Posterior cingulate gyrus (tissue), 11 donors: ENCODE data around the gene MLPH.
"Not testable (repeated sequence)": the region's sequence is repeated elsewhere in the genome, so short reads cannot be mapped to it uniquely, and the experiment has no call there.

ENCODE experiments used
- DNase-seq, 10 donors: peaks; one replicate each; pipeline versions ENCODE4 v3.0.0 to v3.0.0-alpha.2; 2020 to 2021; ENCODE audit warnings: mixed read lengths in 3 of 10
- intact Hi-C: fragments of 100-400 bp; cut with DNase I; formaldehyde crosslinking; loops from one replicate; pipeline ENCODE4 v1.15.1; 2023

The MLPH gene

DNA sequence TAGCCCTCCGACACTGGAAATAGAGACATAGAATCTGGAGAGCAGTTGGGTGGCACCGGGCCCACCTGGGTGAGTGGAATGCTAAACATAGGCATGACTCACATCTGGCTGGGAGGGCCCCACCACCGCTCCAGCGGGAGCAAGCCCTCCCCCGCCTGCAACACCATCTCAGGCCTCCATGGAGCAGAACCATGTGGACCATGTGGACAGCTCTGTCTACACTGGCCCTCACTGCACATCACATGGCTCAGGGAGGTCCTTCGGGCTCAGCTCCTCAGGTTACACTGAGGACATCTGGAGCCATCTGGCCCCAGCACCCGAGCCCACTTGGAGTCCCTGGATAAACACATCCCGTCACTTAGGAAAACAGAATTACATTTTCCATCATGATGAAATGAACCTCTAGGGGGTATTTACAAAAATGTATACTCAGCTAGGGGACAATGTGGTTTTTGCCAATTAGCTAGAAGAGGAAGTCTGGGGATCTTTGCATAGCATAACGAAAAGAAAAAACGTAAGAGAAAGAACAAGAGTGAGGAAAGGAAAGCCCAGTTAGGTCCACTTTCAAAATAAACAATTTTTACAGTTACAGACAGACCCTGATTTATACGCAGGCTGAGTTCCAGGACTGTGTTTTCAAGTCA lies 30.7 kb upstream of the MLPH start:
- peak in 2 of 10 donors; percentile 75 to 83 for DNase-seq
- intact Hi-C loops = no loop called here

DNA sequence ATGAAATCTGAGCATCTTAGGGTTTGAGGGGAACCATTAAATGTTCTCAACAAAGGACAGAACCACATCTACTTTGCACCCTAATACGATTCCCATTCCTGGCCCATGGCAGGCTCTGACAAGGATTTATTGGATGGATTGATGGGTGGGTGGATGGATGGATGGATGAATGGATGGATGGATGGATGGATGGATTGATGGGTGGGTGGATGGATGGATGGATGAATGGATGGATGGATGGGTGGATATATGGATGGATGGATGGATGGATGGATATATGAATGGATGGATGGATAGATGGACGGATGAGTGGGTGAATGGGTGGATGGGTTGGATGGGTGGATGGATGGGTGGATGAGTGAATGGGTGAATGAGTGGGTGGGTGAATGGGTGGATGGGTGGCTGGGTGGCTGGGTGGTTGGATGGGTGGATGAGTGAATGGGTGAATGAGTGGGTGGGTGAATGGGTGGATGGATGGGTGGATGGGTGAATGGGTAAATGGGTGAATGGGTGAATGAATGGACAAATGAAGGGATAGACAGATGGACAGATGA lies 29.6 kb upstream of the MLPH start:
- intact Hi-C loops = no loop called here
- DNase-seq = no peak

DNA sequence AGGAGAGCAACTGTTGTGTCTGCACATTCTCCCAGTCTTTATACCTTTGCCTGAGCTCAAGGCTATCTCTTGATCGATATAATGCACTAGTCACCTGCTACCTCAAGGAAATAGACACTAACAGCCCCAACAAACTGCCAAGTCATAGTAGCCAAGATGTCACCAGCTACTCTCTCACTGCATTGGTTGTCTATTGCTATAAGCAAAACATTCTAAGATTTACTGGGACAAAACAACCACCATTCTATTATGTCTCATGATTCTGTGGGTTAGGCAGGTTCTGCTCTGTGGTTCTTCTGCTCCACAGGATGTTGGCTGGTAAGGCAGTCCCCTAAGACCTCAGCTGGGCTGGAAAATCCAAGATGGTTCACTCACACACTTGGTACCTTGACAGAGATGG lies 28.5 kb upstream of the MLPH start:
- DNase-seq = no peak
- intact Hi-C loops = no loop called here

DNA sequence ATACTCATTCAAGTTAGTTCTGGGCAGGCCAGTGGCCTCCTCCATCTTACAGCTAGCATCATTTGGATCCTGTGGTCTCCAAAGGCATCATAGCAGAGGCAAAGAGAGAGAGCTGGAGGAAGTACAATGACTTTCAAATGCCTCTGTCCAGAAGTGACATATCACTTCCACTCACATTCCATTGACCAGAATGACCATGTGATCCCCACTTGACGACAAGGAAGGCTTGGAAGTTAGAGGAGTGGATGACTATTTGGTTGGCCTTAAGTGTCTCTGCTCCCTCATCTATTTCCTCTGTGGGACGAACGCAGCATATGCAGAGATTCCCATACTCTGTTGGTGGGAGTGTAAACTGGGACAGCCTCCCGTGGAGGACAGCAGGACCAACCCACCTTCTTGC lies 27.8 kb upstream of the MLPH start:
- intact Hi-C loops = no loop called here
- no peak for DNase-seq

DNA sequence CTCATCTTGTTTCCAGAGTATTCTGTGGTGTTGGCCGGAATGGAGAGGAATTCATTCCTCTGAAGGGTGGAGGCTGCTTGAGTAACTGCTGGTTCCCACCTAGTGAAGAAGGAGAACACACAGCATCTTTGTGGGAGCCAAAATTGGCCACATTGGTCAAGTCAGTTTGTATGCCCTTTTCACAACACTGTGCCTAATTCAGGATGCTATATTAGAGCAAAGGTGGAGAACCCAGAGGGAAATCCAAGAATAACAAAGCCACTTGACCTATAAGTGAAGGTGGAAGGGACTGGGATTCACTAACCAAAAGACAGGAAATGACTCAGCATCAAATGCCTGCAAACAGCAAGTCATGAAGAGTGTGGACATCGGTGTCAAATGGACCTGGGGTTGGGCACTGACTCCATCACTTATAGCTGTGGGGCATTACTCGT lies 27.3 kb upstream of the MLPH start:
- intact Hi-C loops = no loop called here
- DNase-seq = no peak

DNA sequence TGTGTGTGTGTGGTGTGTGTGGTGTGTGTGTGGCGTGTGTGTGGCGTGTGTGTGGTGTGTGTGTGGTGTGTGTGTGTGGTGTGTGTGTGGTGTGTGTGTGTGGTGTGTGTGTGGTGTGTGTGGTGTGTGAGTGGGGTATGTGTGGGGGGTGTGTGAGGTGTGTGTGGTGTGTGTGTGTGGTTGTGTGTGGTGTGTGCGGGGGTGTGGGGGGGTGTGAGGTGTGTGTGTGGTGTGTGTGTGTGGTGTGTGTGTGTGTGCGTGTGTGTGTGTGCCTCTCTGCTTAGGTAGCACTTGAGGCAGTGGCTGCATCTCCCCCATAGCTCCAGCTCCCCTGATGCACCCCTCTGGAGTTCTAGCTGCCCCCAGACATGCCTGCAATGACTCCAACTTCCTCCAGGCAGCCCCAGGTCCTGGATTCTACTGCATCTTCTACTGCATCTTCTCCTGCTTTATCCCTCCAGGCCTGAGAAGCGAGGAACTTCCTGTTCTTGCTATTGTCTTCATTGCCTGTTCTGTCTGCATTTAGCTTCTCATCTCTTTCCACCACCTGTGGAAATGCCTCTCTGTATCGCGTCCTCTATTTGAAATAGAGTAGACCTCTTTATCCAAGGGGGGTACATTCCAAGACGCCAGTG lies 22.2 kb upstream of the MLPH start:
- no peak for DNase-seq

DNA sequence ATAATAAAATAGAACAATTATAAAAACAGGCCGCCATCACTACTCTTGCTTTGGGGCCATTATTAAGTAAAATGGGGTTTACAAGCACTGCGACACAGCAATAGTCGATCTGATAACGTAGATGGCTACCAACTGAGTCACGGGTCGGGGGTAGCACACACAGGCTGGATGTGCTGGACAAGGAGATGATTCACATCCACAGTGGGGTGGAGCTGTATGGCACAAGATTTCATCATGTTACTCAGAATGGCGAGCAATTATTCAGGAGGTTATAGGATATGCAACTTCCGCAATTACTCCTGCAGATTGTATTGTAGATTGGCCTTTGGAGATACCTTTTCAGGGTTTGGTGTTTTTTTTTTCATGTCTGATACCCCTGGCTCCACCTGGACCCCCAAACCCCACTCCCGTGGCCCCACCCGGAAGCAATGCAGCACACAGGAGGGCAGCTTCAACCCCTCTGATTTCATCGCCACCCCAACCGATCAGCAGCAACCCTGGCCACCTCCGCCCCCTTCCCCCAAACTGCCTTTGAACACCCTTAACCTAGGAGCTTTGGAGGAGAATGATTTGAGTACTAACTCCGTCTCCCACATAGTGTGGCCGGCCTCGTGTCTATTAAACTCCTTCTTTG lies 21.4 kb upstream of the MLPH start:
- DNase-seq = no peak
- intact Hi-C loops = no loop called here

More for the DNA sequence above, 22.2 kb upstream of the MLPH start:
- intact Hi-C loops = no loop called here

DNA sequence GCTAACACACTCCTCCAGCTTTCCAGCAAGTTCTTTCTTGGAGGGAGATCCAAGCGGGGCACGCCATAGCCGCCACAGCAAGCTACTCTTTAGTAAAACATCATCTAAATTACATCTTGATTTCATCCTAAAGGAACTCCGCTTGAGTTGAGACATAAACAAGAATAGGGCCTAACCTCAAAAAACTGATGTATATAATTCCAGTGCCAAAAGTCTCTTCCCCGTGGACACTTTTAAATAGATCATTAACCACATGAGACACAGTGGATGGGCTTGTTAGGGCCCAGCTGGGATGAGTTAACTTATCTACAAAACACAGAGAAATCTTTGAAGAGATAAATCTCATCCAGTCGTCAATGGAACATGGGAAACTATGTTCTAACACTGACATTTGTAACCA lies 20.8 kb upstream of the MLPH start:
- intact Hi-C loops = no loop called here
- no peak for DNase-seq

DNA sequence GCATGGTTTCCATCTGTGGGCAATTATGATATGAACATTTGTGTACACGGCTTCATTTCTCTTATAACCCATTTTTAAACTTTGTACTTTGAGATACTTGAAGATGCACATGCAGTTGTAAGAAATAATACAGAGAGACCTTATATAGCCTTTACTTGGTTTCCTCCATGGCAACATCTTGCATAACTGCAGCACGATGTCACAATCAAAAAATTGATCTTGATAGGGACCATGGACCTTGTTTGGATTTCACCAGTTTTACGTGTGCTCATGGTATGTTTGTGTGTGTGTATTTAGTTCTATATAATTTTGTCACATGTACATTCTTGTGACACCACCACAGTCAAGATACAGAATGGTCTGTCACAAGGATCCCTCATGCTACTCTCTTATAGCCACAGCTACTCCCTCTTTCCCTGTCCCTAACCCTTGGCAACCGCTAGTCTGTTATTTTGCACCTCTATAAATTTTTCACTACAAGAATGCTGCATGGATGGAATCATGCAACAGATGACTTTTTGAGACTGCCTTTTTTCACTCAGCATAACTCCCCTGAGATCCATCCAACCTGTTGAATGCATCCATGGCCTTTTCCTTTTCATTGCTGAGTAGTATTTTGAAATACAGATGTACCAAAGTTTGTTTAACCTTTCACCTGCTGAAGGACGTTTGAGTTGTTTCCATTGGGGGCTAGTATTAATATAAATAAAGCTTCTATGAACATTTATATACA lies 19.4 kb upstream of the MLPH start:
- no peak for DNase-seq
- intact Hi-C loops = no loop called here

DNA sequence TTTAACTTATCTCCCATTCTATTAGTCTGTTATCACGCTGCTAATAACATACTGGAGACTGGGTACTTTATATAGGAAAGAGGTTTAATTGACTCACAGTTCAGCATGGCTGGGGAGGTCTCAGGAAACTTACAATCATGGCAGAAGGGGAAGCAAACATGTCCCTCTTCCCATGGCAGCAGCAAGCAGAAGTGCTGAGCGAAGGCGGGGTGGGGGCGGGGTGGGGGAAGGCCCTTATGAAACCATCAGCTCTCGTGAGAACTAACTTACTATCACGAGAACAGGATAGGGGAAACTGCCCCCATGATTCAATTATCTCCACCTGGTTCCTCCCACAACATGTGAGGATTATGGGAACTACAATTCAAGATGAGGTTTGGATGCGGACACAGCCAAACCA lies 17.6 kb upstream of the MLPH start:
- intact Hi-C loops = not testable (repeated sequence)

DNA sequence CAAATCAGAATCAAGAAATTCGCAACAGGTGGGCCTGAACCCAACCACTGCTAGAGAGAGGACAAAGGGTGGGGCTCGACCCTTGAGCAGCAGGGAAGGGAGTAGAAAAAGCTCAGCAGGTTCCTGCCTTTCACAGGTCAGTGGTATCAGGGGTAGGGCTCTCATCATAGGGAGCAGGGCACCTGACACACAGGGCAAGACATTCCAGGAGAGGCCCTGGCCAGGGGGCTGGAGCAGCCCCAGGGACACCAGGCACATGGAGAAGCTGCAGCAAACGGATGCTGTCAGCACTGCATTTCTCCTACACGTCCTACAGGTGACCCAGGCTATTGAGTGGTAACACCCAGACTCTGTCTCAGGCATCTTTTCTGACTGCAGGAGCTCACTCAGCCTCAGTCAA lies 17.2 kb upstream of the MLPH start:
- intact Hi-C loops = loop anchor here (10.0 kb wide), 1 partner anchor 315 kb away; no protein-coding TSS in a partner anchor
- DNase-seq = no peak

More for the DNA sequence above, 17.6 kb upstream of the MLPH start:
- not testable (repeated sequence) for DNase-seq

DNA sequence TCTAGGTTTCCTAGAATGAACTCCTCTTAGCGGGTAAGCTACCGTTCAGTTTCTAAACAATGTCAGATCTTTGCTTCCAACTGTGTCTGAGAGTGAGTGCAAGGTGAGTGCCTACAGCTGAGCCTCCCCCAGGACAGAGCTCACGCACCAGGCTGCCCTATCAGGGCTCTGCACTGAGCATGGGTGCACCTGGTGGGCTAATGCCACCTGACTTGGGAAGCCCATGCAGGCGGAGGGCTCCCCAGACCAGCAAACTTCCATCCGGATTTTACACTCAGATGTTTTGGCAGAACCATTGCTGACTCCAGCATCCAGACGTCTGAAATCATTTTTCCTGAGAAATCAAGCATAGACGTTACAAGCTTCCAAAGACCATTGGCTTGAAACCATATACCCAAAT lies 16.1 kb upstream of the MLPH start:
- intact Hi-C loops = loop anchor here (10.0 kb wide), 1 partner anchor 316 kb away; no protein-coding TSS in a partner anchor
- no peak for DNase-seq

DNA sequence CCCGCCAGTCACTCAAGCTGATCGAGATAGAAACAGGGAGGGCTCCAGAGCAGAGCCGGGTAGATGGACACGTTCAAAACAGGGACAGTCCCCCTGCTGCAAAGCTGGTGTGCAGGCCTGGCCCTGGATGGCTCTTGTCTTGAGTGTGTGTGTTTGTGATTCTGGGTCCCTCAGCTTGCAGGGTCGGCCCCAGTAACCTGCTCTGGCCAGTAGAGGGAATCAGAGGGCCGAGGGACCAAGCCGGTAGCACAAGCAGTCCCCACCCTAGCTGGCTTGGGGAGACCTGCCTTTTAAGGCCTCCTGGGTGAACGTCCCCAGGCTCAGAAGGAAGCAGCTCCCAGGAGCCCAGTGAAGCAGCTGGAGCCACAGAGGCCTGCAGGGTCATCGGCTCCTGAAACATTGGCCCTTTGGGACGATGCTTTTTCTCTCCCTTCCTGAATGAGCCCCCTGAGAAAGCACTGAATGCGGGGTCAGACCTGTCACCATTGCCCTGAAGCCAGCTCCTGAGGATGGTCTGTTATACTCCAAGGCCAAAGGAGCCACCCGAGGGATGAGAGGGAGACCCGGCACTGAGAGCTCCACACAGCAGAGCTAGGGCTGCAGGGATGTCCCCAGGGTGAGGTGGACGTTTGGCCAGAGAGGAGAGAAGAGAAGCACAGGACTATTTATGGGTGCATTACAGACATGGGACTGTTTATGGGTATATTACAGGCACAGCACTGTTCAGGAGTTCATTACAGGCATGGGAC lies 15.4 kb upstream of the MLPH start:
- no peak for DNase-seq
- intact Hi-C loops = loop anchor here (10.0 kb wide), 1 partner anchor 317 kb away; no protein-coding TSS in a partner anchor

DNA sequence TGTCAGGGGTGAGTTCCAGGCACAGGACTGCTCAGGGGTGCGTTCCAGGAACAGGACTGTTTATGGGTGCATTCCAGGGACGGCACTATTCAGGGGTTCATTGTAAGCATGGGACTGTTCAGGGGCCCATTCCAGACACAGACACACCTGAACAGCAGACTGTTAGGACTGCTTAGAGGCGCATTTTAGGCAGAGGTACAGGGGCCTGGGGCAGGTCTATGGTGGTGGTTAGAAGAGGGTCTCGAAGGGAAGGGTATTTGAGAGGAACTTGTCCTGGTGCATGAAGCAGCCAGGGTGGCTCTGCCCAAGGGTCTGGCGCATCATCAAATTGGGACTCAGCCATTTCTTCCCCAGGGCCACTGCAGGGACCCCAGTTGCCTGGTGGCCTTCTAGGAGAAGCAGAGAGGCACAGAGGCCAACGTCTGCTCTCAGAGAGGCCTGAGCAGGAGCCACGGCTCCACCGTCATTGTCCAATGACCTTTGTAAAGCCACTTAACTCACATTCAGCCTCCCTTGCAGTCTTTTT lies 14.8 kb upstream of the MLPH start:
- DNase-seq = no peak
- intact Hi-C loops = loop anchor here (10.0 kb wide), 1 partner anchor 317 kb away; no protein-coding TSS in a partner anchor

DNA sequence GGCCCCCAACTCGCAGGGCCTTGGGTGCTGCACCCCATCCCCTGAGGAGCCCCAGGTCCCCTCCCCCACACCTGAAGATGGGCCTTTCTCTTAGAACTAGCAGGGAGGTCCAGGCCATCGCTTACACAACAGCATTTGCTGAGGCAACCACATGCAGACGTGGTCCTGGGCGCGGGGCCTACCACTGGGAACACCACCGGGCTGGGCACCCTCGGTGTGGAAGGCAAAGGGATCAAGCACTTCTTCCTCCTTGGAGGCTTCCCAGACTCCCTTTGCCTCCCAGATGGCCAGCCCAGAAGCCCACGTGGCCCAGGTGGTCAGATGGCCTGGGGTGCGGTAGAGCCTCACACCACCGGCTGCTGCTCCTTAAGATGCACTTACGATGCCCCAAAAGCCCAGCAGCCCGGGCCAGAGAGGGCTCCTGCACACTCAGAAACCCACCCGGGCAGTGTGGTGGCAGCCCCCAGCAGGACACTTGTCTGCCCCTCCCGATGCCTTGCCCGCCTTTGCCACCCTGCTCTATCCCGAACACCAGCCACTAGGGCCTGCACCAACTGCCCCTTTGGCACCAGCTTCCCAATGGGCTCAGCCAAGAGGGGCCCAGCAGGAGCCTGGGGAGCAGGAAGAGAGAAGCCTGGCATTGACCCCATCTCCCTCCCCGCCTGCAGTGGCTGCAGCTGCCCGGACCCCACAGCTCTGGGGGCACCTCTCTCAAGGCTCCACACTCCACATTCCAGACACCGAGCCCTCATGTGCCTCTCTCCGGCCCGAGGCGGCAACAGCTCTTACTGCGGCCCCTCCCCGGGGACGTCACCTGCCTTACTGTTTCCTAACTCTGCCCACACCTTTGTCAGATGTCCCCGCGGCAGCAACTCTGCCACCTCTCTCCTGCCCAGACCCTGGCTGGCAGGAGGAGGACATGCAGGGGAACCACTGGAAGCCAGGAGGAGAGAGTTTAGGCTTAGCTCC lies 13.9 kb upstream of the MLPH start:
- intact Hi-C loops = loop anchor here (10.0 kb wide), 1 partner anchor 318 kb away; no protein-coding TSS in a partner anchor
- no peak for DNase-seq

DNA sequence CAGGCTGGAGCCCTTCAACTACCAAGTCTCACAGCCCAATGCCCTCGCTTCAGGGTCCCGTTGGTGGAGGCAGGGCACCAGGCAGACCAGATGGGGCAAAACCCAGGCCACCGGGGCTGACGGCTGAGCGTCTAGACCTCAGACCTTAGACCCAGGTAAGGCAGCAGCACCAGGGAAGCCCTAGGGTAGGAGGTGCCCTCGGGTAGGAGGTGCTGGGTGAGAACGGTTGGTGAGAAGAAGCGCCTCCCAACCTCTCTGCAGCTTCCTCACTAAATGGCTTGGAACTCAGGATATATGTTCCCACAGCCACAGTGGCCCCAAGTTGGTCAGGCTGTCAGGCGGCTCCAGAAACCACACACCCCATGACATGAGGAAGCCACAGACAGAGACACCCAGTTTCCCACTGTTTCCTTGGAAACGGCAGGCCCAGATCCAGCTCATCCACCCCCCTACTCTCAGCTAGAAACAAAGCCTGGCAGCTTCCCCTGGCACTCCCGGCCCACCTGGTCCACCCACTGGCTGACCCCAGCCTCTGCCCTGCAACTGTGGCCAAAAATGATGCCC lies 13.1 kb upstream of the MLPH start:
- intact Hi-C loops = loop anchor here (10.0 kb wide), 1 partner anchor 319 kb away; no protein-coding TSS in a partner anchor
- DNase-seq = peak in 7 of 10 donors; percentile 35 to 91 (median 55)

DNA sequence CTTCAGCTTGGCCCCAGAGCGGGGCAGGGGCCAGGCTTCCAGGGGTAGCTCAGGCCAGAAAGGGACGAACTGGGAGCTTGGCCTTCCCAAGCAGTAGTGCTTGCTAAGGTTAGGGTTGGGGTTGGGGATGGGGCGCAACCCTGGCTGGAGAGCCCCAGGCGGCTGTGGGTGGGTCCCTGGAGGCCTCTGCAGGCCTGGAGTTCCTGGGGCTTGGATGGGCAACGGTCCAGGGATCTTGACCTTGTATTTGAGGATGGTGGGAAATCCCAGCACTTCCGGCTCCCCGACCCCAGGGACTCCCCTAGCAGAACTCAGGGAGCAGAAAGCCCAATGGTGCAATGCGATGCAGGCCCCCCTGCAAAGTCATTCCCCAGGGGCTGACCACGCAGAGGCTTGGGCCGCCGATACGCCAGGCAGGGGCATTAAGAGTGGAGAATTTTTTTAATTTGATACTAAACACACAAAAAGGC lies 12.6 kb upstream of the MLPH start:
- intact Hi-C loops = loop anchor here (10.0 kb wide), 1 partner anchor 320 kb away; no protein-coding TSS in a partner anchor
- peak in 1 of 10 donors; percentile 80 for DNase-seq
